HG03108 (cell line): Measurements from ENCODE around the gene AKR1C1.
"Not testable (repeated sequence)": the region's sequence is repeated elsewhere in the genome, so short reads cannot be mapped to it uniquely, and the experiment has no call there.

ENCODE experiments used
- ATAC-seq: cut with Tn5 transposase; IDR thresholded peaks from one replicate; pipeline ENCODE4 v1.9.1; 2021; ENCODE audit warnings: moderate library complexity; ENCODE audit not compliant: unreplicated experiment

The AKR1C1 gene

DNA sequence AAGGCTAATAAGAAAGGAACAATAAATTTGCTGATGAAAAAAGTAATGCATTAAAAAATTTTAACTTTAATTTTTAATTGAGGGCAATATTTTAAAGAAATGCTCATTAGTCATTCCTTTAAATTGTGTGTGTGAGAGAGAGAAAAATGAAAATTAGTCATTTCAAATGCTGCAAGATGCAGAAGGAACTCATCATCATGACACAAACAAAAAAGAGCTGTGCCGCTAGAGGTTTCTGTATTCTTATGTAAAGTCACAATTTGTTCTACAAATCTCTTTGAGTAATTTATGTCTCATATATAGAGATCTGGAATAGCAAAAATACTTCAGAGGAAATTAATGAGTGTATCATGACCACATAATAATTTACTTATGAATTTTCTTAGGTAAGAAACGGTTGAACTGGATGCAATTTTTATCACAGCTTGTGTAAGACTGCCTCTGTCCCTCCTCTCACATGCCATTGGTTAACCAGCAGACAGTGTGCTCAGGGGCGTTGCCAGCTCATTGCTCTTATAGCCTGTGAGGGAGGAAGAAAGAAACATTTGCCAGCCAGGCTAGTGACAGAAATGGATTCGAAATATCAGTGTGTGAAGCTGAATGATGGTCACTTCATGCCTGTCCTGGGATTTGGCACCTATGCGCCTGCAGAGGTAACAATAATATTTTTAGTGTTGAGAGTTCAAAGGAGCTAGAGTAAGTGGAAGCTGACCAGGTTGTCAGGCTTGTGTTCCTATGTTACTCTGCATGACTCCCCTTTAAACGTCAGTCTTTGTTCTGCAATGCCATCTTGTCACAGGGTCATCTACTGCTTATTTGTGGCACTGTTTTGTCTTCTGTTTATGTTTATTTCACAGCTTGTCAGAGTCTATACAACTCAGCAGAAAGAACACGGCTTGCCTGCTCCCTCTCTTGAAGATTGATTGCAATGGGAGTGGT lies at the start of gene AKR1C1:
Gene AKR1C1, plus strand, starts transcription at position 540 of the 939 bp plus-strand sequence. Its CDS starts 30 bp downstream, at position 570.
- ATAC-seq = not testable (repeated sequence)

- no peak for ATAC-seq
Measured at GRCh38 chr10:4914213-4914850, 48.9 kb upstream of the AKR1C1 start.

GRCh38 chr10:4916086-4916716 lies 47.0 kb upstream of the AKR1C1 start:
- no peak for ATAC-seq

DNA sequence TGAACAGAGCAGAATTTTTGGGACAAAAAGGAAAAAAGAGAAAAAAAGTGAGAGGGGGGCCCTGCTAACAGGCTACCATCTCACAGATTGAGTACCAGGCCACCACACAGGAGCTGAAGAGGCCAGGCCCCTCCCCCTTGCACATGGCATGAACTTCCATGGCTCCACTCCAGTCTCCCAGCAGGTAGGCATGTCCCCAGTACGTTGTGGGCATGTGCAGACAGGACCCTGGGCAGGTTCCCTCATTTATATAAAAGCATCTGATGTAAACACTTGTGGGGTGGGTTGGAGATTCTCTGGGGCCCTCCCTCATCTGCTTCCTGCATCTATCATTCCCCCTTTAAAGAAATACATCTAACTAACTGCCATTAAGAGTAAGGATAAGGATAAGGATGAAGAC lies 45.0 kb upstream of the AKR1C1 start:
- ATAC-seq = no peak

- not testable (repeated sequence) for ATAC-seq
Measured at GRCh38 chr10:4924482-4924881, 38.7 kb upstream of the AKR1C1 start.

DNA sequence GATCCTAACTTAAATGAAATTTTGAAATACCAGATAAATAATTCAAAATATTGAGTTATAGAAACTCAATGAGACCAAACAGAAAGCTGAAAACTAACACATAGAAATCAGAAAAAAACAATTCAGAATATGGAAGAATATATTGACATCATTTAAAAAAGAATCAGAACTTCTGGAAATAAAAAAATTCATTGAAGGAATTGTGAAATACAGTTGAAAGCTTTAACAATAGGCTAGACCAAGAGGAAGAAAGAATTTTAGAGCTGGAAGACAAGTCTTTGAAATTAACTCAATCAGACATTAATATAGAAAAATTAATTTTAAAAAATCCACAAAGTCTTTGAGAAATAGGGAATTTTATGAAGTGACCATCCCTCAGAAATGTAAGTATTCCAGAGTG lies 36.8 kb upstream of the AKR1C1 start:
- no peak for ATAC-seq

DNA sequence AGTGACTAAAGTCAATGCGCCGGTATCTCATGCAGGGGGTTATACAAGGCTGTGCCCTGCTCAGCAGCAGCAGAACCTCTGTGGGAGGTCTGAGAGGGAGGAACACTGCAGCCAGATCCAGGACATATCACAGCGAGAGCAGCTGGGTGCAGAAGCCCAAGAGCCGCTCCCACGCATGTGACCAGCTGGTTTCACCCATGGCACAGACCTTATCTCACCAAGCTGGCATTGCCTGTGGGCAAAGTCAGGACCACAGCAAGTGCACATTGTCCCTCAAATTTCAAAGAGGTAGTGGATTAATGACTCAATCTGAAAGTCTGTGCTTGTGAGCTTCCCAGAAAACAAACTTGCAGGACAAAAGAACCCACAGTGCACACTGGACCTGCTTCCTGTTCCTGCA lies 31.6 kb upstream of the AKR1C1 start:
- no peak for ATAC-seq

DNA sequence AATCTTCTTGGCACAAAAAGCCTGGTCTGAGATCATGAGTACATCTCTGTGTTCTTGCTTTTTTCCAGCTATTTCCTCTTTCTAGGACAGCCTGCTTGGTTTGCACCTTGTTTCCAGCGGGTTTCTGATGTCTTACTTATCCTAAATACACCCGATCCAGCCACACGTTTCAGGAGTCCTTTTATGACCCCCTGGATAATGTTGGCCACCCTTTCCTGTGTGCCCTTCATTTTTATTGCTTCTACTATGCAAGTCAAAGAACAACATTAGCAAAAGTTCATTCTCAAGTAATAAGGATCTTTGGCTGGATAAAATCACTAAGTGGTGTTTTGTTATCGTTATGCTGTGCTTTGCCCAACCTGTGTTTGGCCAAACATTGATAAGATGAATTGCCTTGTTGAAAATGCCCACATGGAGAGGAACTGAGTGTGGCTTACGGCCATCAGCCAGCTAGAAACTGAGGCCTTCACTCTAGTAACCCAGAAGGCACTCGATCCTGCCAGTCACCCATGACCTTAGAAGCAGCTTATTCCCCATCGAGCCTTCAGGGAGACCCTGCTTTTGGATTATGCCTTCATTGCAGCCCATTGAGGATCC lies 28.7 kb upstream of the AKR1C1 start:
- no peak for ATAC-seq

DNA sequence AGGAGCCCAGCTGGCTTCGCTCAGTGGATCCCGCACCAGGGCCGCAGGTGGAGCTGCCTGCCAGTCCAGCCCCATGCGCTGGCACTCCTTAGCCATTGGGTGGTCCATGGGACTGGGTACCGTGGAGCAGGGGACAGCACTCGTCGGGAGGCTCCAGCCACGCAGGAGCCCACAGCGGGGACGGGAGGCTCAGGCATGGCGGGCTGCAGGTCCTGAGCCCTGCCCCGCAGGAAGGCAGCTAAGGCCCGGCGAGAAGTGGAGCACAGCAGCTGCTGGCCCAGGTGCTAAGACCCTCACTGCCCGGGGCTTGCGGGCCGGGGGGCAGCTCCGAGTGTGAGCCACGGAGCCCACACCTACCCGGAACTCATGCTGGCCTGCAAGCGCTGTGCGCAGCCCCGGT lies 25.9 kb upstream of the AKR1C1 start:
- ATAC-seq = no peak

GRCh38 chr10:4939224-4940072 lies 23.8 kb upstream of the AKR1C1 start:
- ATAC-seq = no peak

- ATAC-seq = not testable (repeated sequence)
Measured at GRCh38 chr10:4940073-4940428, 23.2 kb upstream of the AKR1C1 start.

DNA sequence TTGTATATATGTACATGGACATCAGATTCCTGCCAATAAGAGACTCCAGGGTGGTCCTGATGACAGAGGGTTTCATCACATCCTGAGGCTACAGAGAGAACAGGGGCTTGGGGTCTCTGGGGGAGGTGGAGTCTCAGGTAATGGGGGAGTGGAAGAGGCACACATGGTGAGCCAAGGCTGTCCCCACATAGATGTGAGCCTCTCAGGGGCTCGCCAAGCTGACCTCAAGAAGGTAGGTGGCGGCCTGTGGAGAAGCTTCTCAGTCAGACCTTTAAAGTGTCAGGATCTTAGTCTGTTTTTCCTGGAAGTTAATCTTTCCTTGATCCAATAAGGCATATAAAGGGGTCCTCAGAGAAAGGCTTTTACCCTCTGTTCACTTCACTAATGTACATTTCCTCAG lies 22.3 kb upstream of the AKR1C1 start:
- not testable (repeated sequence) for ATAC-seq

DNA sequence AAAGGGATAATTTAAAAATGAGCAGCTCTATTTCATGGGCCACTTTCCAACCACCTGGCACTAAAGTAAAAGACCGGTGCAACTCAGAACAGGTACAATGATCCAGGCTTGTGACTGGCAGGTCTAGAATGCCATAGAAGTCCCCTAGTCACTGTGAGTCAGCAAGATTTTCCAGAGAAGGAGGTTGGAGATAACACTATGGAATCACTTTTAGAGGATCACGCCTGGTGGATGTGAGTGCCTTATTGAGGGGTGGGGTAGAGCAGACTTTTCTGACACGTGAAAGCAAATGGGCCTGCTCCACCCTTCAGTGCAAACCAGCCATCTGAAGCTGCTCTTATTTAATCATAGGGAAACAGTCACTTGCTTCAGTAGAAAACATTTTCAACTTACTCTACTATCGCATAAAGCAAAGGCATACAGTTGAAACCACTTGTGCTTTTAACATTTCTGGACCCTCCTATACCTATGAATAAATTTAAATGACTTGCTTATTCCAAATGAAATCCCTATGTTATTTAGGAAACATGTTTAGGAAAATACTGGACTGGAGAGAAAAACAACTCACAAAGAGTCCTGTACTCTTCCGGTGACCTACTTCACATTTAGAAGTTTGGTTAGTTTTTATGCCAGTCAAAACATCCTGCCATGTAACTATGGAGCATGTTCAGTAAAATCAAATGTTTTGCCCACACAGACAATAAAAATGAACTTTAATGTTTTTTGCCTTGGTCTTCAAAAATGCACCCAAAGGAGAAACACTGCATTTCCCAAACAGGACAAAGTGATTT lies 21.5 kb upstream of the AKR1C1 start:
- no peak for ATAC-seq

GRCh38 chr10:4942931-4943330 lies 20.3 kb upstream of the AKR1C1 start:
- ATAC-seq = not testable (repeated sequence)

DNA sequence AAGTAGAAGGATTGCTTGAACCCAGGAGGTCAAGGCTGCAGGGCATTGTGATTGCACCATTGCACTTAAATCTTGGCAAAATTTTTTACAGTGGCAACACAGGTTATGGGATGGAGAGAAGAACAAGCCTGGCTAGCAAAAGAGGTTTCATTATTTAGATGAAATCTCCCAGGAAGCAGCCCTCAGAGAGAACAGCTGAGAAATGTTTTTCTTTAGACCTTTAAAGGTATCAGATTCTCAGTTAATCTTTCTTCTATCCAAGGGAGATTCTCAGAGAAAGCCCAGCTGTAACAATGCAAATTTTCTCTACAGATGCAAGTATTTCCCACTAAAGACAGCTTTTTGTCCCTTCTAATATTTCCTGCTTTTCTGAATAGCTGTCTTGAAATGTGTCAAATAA lies 19.8 kb upstream of the AKR1C1 start:
- not testable (repeated sequence) for ATAC-seq

GRCh38 chr10:4943821-4944220 lies 19.4 kb upstream of the AKR1C1 start:
- ATAC-seq = no peak

- no peak for ATAC-seq
Measured at GRCh38 chr10:4944841-4945240, 18.4 kb upstream of the AKR1C1 start.

DNA sequence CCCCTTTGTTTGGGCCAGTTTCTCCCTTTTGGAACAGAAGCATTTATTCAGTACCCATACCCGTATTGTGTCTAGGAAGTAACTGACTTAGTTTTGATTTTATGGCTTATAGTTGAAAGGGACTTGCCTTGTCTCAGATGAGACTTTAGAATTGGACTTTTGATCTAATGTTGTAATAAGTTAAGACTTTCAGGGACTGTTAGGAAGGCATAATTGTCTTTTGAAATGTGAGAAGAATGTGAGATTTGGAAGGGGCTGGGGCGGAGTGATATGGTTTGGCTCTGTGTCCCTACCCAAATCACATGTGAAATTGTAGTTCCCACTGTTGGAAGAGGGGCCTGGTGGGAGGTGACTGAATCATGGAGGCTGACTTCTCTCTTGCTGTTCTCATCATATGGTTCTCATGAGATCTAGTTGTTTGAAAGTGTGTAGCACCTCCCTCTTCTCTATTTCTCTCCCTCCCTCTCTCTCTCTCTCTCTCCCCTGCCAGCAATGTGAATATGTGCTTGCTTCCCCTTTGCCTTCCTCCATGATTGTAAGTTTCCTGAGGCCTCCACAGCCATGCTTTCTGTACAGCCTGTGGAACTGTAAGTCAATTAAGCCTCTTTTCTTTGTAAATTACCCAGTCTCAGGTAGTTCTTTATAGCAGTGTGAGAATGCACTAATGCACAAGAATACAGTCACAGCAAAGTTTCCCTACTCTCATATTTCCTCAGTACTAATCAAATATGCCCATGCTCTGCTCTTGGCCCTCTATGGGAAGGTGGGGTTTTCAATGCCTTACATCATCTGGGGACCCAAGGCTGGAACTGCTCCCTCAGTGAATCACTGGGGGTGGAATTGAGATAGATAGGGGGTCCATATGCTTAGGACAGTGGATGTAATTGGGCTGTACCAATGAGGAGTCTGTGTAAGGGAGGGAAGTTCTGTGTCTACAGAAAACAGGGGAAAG lies 17.2 kb upstream of the AKR1C1 start:
- no peak for ATAC-seq
